Lung (tissue), 12 donors: ENCODE results near the gene CMC2. TPM values are rescaled to one million over a fixed set of nuclear protein-coding genes. Genes with fewer than 3 reads are reported as not detected.

Source experiments
- ATAC-seq: fragments of 200-7000 bp; cut with Tn5 transposase; one replicate; pipeline ENCODE4 v1.9.1; 2020; ENCODE audit warnings: moderate number of reproducible peaks; ENCODE audit not compliant: insufficient read depth, low FRiP score
- DNase-seq, 3 donors: peaks; one replicate each; pipeline ENCODE4 v3.0.0-alpha.2; 2013 to 2017
- H3K27ac ChIP-seq, 2 donors: one replicate each; pipeline ENCODE4 v1.5.1; 2013; ENCODE audit warnings: mild to moderate bottlenecking in 2 of 2, moderate library complexity in 2 of 2, control low read depth in 1 of 2, inconsistent platforms in 1 of 2, low read depth in 1 of 2, low read length in 1 of 2
- H3K27me3 ChIP-seq, 3 donors: one replicate each; pipeline ENCODE4 v1.5.1; 2013; ENCODE audit warnings: low read length in 2 of 3; ENCODE audit not compliant: control insufficient read depth in 3 of 3, insufficient read depth in 3 of 3
- H3K36me3 ChIP-seq, 4 donors: one replicate each; pipeline ENCODE4 v1.5.1; 2013; ENCODE audit warnings: low read length in 4 of 4, mild to moderate bottlenecking in 1 of 4, moderate library complexity in 1 of 4; ENCODE audit not compliant: control insufficient read depth in 4 of 4, insufficient read depth in 4 of 4
- H3K4me1 ChIP-seq, 5 donors: one replicate each; pipeline ENCODE4 v1.5.1; 2013; ENCODE audit warnings: low read length in 5 of 5, mild to moderate bottlenecking in 2 of 5, moderate library complexity in 1 of 5; ENCODE audit not compliant: control insufficient read depth in 5 of 5, insufficient read depth in 5 of 5
- H3K4me3 ChIP-seq: one replicate; pipeline ENCODE4 v1.5.1; 2013; ENCODE audit warnings: mild to moderate bottlenecking, control low read depth, moderate library complexity
- H3K9ac ChIP-seq, 2 donors: one replicate each; pipeline ENCODE4 v1.5.1; 2013; ENCODE audit warnings: low read length in 2 of 2, control low read depth in 1 of 2; ENCODE audit not compliant: insufficient read depth in 1 of 2
- H3K9me3 ChIP-seq, 4 donors: one replicate each; pipeline ENCODE4 v1.5.1; 2013; ENCODE audit warnings: low read length in 3 of 4, mild to moderate bottlenecking in 1 of 4, moderate library complexity in 1 of 4; ENCODE audit not compliant: control insufficient read depth in 4 of 4, insufficient read depth in 3 of 4
- WGBS, 2 donors: extraction: QIAGEN DNeasy Blood & Tissue Kit; methylation state at CpG; one replicate each; pipeline ENCODE4 v1.1.7; 2013; 5-methylcytosine and 5-hydroxymethylcytosine counted together
- polyA plus RNA-seq, 2 donors: library from polyadenylated mRNA; stranded (reverse); fragments of 200-250 nt; gene quantifications; one replicate each; pipeline ENCODE4 v1.2.1, GENCODE V29; 2013
- total RNA-seq, 2 donors: library from RNA; depleted of rRNA in 1 of 2; stranded (reverse); fragments of >200 nt in 1 of 2; gene quantifications; one replicate each; pipeline ENCODE4 v1.2.1, GENCODE V29; 2014 to 2021
- TF ChIP-seq, protein P1 (sequence below): IDR thresholded peaks from 2 replicates; pipeline ENCODE4 v1.5.1; 2012; ENCODE audit warnings: mild to moderate bottlenecking; ENCODE audit errors: control extremely low read depth, extremely low read depth
- donor health status: control.
- donor health status: control.
- donor health status: Bipolar disorder and iron deficiency.
- donor health status: healthy.
- donor health status: DM: yes; HTN: yes; CAD: no.

Gene CMC2
- total and polyA plus RNA-seq, 4 donors = 27.3 to 60.8 (median 44.4) TPM

DNA sequence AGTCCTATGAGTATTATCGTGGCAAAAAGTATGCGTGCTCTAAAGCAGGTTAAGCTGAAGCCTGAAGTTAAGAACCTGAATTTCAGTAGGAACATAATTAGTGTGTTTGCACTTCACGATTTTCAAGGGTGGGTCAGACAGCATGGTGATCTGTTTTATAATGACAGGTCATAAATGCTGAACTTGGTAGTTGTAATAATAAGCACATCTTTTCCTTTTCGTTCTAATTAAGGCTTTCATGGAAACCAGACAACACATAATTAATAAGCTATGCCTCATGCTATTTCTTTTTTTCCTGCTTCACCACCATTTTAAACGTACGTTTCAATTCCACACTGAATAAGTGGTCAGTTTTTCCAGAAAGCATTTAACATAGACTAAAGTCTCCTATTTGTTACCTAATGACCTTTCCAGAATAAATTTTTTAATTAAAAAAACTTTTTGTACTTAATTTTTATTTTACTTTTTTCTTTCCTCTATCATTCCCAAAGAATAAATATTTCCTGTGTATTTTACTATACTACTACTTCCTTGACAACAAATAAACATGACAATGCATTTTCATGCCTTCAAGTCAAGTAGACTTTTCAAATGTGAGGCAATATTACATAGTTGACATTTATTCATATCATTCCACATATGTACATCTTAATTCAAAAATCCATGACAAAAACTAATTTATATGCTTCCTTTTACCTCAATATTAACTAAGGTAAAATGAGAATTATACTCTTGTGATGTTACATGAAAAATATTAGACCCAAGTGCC is 22.4 kb downstream of the CMC2 start:
- H3K27ac ChIP-seq = no peak overlapping the region
- whole genome bisulfite sequencing, 2 donors = 90 to 92% methylated on average over 6 of the region's 6 CpGs
- peaks cover 0 to 7% (median 0%) of the 10 kb centered on the region in 5 donors for H3K4me1 ChIP-seq
- ATAC-seq (no peak), DNase-seq (no peak)
- TF ChIP-seq, protein P1, sequence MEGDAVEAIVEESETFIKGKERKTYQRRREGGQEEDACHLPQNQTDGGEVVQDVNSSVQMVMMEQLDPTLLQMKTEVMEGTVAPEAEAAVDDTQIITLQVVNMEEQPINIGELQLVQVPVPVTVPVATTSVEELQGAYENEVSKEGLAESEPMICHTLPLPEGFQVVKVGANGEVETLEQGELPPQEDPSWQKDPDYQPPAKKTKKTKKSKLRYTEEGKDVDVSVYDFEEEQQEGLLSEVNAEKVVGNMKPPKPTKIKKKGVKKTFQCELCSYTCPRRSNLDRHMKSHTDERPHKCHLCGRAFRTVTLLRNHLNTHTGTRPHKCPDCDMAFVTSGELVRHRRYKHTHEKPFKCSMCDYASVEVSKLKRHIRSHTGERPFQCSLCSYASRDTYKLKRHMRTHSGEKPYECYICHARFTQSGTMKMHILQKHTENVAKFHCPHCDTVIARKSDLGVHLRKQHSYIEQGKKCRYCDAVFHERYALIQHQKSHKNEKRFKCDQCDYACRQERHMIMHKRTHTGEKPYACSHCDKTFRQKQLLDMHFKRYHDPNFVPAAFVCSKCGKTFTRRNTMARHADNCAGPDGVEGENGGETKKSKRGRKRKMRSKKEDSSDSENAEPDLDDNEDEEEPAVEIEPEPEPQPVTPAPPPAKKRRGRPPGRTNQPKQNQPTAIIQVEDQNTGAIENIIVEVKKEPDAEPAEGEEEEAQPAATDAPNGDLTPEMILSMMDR = no peak
- no peaks in the 10 kb centered on the region for H3K27me3 ChIP-seq
- no peak overlapping the region for H3K4me3 ChIP-seq
- no peaks in the 10 kb centered on the region for H3K9me3 ChIP-seq
- H3K36me3 ChIP-seq = peaks cover 1 to 3% (median 2%) of the 10 kb centered on the region in 4 donors
- no peak overlapping the region for H3K9ac ChIP-seq

DNA sequence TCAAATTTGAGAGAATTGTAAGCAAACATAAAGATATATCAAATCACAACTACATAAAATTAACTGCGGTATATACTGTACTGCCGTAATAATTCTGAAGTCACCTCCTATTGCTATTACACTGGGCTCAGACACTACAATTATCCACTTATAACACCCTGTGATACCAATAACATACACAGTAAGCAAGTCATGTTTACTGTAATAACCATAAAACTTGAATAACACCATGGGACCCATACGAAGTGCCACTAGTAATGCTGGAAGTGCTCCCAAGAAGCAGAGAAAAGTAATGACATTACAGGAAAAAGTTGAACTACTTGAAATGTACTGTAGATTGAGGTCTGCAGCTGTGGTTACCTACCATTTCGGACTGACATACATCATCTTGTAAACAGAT is 24.0 kb downstream of the CMC2 start:
- TF ChIP-seq, protein P1 = no peak
- Histone ChIP-seq H3K4me1 (peaks cover 0 to 7% (median 0%) of the 10 kb centered on the region in 5 donors), H3K27ac (no peak overlapping the region), H3K36me3 (peaks cover 1 to 3% (median 2%) of the 10 kb centered on the region in 4 donors), H3K27me3 (no peaks in the 10 kb centered on the region), H3K9ac (no peak overlapping the region), H3K4me3 (no peak overlapping the region), H3K9me3 (no peaks in the 10 kb centered on the region)
- DNase-seq (peak in 1 of 3 donors; percentile 20), ATAC-seq (no peak)
- 71 to 74% methylated on average over 4 of the region's 4 CpGs for WGBS, 2 donors

DNA sequence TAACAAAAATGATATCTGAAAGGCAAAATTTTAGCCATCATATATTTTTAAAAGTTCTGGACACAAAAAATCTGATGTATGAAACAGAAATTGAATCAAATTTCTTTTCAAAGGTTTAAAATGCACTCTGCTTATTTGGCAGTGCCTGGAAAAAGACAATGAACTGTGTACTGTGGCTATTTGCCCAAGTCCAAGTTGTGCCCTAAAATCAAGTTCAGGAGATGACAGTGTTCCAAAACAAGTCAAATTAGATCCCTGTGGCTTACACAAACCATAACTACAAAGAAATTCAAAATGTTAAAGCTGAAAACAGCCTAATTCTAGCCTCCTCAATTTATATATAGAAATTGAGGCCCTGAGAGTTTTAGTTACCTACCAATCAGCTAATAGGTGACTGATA is 25.6 kb downstream of the CMC2 start:
- H3K27ac ChIP-seq = no peak overlapping the region
- no peak overlapping the region for H3K4me3 ChIP-seq
- peaks cover 0 to 4% (median 0%) of the 10 kb centered on the region in 5 donors for H3K4me1 ChIP-seq
- ATAC-seq (no peak), DNase-seq (no peak)
- H3K9me3 ChIP-seq = no peaks in the 10 kb centered on the region
- H3K27me3 ChIP-seq = no peaks in the 10 kb centered on the region
- TF ChIP-seq, protein P1 = no peak
- H3K36me3 ChIP-seq = peaks cover 1 to 8% (median 3%) of the 10 kb centered on the region in 4 donors
- no peak overlapping the region for H3K9ac ChIP-seq

DNA sequence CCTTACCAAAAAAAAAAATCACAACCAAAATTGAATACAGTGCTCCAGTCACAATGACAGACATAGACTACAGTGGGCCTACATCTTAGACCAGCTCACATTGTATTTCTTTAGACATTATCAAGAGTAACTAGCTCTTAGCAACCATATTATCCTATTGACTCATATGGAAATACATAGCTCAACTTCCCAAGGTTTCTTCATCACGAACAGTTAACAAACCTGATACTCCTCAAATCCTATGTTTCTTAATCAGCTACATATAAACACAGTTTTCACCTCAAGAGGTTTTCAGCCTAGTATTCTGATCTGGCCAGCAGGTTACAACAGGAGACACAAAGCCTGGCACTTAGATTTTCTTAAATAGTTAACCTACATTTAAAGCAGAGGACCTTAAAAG is 29.7 kb downstream of the CMC2 start:
- DNase-seq = no peak
- no peak for ATAC-seq
- Histone ChIP-seq H3K4me3 (no peak overlapping the region), H3K9me3 (no peaks in the 10 kb centered on the region), H3K4me1 (peaks cover 0 to 5% (median 0%) of the 10 kb centered on the region in 5 donors), H3K27ac (no peak overlapping the region), H3K27me3 (no peaks in the 10 kb centered on the region), H3K36me3 (peaks cover 0 to 12% (median 5%) of the 10 kb centered on the region in 4 donors), H3K9ac (no peak overlapping the region)
- TF ChIP-seq, protein P1 = no peak
- 91 to 93% methylated on average over 1 of the region's 1 CpG for WGBS, 2 donors
